ENCODE measurements around the gene DMGDH.

The DMGDH gene

GRCh38 chr5:79035237-79035636 lies 34.2 kb downstream of the DMGDH start:
- Histone ChIP-seq H3K9me3 (ENCODE audit: control insufficient read depth, low read length) (no peaks in the 10 kb centered on the region), H3K36me3 (ENCODE audit: control insufficient read depth, insufficient read depth, low read length) (no peaks in the 10 kb centered on the region), H3K27me3 (ENCODE audit: control insufficient read depth, insufficient read depth, low read length, poor library complexity, severe bottlenecking) (no peaks in the 10 kb centered on the region), H3K4me1 (ENCODE audit: control insufficient read depth, insufficient read depth, low read length) (no peaks in the 10 kb centered on the region), H3K27ac (ENCODE audit: insufficient read depth, low read depth, low read length, poor library complexity, severe bottlenecking) (no peak overlapping the region), H3K4me3 (ENCODE audit: insufficient read depth, low read depth, low read length) (no peak overlapping the region)
- WGBS, 2 experiments = 97 to 98% methylated on average over 3 of the region's 3 CpGs

DNA sequence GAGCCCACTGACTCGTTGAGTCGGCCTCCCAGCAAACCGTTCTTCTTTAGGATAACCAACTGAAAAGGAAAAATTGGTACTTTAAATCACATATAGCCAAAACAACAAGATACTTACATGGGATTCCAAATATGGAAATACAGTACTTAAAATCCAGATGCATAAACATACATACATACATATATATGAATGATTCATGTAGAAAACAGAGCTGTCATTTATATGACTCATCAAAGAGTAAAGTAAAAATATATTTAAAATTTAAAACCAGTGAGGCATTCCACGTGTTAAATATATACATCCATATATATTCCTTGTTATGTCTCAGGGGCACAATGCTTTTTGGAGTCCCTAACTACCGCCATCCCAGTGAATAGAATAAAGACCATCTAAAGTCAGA lies 36.7 kb downstream of the DMGDH start:
- 94 to 97% methylated on average over 5 of the region's 5 CpGs for WGBS, 2 experiments
- H3K4me1 ChIP-seq (ENCODE audit: control insufficient read depth, insufficient read depth, low read length) = no peaks in the 10 kb centered on the region
- no peak overlapping the region for H3K27ac ChIP-seq (ENCODE audit: insufficient read depth, low read depth, low read length, poor library complexity, severe bottlenecking)
- no peaks in the 10 kb centered on the region for H3K27me3 ChIP-seq (ENCODE audit: control insufficient read depth, insufficient read depth, low read length, poor library complexity, severe bottlenecking)
- H3K4me3 ChIP-seq (ENCODE audit: insufficient read depth, low read depth, low read length) = no peak overlapping the region
- H3K36me3 ChIP-seq (ENCODE audit: control insufficient read depth, insufficient read depth, low read length) = no peaks in the 10 kb centered on the region
- H3K9me3 ChIP-seq (ENCODE audit: control insufficient read depth, low read length) = no peaks in the 10 kb centered on the region

DNA sequence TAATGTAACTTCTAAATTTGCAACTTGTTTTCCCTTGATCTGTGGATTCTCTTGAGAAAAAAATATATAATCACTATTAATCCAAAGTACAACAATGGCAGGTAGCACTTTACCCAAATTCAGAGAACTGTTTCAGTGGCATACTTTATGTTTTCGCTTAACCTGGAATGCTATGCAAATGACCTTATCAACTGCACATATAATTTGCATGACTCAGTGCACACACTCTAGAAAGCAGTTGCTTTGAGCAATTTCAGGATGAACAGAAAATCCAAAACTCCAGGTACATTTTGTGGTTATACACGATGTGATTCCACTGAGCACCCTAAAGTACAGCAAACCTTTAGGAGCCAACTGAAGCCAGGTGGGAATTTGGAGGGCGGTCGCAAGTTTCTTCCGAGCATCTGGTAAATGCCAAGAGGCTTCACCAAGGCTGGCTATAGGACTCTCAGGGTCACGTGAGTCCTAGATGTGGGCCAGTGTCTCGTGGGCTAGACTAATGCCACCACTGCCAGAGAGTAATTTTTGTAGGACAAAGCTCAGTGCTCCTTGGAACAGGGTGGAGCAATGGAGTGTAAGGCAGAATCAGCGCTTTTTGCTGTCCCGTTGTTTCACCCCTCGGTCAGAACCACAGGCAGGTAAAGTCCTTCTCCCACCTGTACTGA lies 37.3 kb downstream of the DMGDH start:
- H3K4me3 ChIP-seq (ENCODE audit: insufficient read depth, low read depth, low read length) = no peak overlapping the region
- no peaks in the 10 kb centered on the region for H3K4me1 ChIP-seq (ENCODE audit: control insufficient read depth, insufficient read depth, low read length)
- 95% methylated on average over 10 of the region's 10 CpGs for WGBS, 2 experiments
- no peak overlapping the region for H3K27ac ChIP-seq (ENCODE audit: insufficient read depth, low read depth, low read length, poor library complexity, severe bottlenecking)
- H3K27me3 ChIP-seq (ENCODE audit: control insufficient read depth, insufficient read depth, low read length, poor library complexity, severe bottlenecking) = no peaks in the 10 kb centered on the region
- H3K36me3 ChIP-seq (ENCODE audit: control insufficient read depth, insufficient read depth, low read length) = no peaks in the 10 kb centered on the region
- no peaks in the 10 kb centered on the region for H3K9me3 ChIP-seq (ENCODE audit: control insufficient read depth, low read length)

DNA sequence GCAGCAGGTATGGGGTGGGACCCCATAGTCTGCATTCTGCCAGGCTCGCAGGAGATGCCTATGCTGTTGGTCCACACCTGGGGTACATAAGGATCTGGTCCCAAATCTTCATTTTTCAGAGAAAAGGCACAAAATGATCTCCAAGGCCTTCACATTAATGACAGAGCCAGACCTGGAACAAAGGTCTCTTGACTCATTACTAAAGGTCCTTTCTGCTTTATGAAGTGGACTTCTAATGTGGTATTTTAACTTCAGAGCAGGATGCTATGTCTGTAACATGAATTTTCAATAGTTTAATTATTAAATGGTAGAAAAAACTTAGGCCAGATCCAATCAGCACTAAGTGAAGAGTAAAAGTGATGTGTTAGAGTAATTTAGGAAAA lies 38.0 kb downstream of the DMGDH start:
- Histone ChIP-seq H3K9me3 (ENCODE audit: control insufficient read depth, low read length) (no peaks in the 10 kb centered on the region), H3K4me1 (ENCODE audit: control insufficient read depth, insufficient read depth, low read length) (no peaks in the 10 kb centered on the region), H3K4me3 (ENCODE audit: insufficient read depth, low read depth, low read length) (no peak overlapping the region), H3K27me3 (ENCODE audit: control insufficient read depth, insufficient read depth, low read length, poor library complexity, severe bottlenecking) (no peaks in the 10 kb centered on the region), H3K27ac (ENCODE audit: insufficient read depth, low read depth, low read length, poor library complexity, severe bottlenecking) (no peak overlapping the region), H3K36me3 (ENCODE audit: control insufficient read depth, insufficient read depth, low read length) (no peaks in the 10 kb centered on the region)
- WGBS, 2 experiments = 88 to 92% methylated on average over 1 of the region's 1 CpG

DNA sequence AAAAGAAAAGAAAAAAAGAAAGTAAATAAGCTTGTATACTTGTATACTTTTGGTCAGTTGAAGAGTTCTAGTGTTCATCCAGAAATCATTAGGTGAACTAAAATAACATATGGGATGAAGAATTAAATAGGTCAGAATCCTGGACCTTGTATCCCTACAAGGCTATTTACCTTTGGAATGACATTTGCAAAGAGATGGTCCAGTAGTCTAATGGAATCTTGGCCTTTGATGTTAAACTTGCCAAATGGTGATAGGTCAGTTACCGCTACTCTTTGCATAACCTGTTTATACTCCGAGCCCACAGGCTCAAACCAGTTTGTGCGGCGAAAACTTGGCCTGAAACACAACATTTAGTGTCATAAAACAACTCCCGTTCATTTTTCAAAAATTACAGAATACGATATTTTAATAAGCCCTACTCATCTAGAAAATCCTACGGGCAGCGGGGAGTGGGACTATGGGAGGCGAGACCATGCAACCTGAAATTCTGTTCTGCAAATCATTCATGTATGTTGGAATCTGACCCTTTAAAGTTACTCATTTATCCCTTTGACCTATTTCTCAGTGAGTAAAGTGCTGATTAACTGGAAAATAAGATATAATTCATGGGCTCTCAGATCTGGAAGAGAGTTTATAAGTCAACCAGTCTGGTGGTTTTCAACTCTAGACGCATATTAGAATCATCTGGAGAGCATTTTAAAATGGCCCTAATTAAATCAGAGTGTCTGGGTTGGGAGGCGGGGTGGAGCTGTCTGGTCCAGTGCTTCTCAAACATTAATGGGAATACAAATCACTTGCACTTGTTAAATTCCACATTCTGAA lies 38.6 kb downstream of the DMGDH start:
- Histone ChIP-seq H3K4me1 (ENCODE audit: control insufficient read depth, insufficient read depth, low read length) (no peaks in the 10 kb centered on the region), H3K36me3 (ENCODE audit: control insufficient read depth, insufficient read depth, low read length) (no peaks in the 10 kb centered on the region), H3K27ac (ENCODE audit: insufficient read depth, low read depth, low read length, poor library complexity, severe bottlenecking) (no peak overlapping the region), H3K4me3 (ENCODE audit: insufficient read depth, low read depth, low read length) (no peak overlapping the region), H3K9me3 (ENCODE audit: control insufficient read depth, low read length) (no peaks in the 10 kb centered on the region), H3K27me3 (ENCODE audit: control insufficient read depth, insufficient read depth, low read length, poor library complexity, severe bottlenecking) (no peaks in the 10 kb centered on the region)
- WGBS, 2 experiments = 93 to 95% methylated on average over 11 of the region's 11 CpGs

- Histone ChIP-seq H3K27me3 (ENCODE audit: control insufficient read depth, insufficient read depth, low read length, poor library complexity, severe bottlenecking) (no peaks in the 10 kb centered on the region), H3K4me3 (ENCODE audit: insufficient read depth, low read depth, low read length) (no peak overlapping the region), H3K36me3 (ENCODE audit: control insufficient read depth, insufficient read depth, low read length) (no peaks in the 10 kb centered on the region), H3K4me1 (ENCODE audit: control insufficient read depth, insufficient read depth, low read length) (peaks cover 15% of the 10 kb centered on the region), H3K9me3 (ENCODE audit: control insufficient read depth, low read length) (no peaks in the 10 kb centered on the region), H3K27ac (ENCODE audit: insufficient read depth, low read depth, low read length, poor library complexity, severe bottlenecking) (no peak overlapping the region)
- 10 to 11% methylated on average over 13 of the region's 13 CpGs for WGBS, 2 experiments
Observed at GRCh38 chr5:79025054-79025472, 44.4 kb downstream of the DMGDH start.

- Histone ChIP-seq H3K27me3 (ENCODE audit: control insufficient read depth, insufficient read depth, low read length, poor library complexity, severe bottlenecking) (no peaks in the 10 kb centered on the region), H3K4me1 (ENCODE audit: control insufficient read depth, insufficient read depth, low read length) (peaks cover 15% of the 10 kb centered on the region), H3K36me3 (ENCODE audit: control insufficient read depth, insufficient read depth, low read length) (no peaks in the 10 kb centered on the region), H3K4me3 (ENCODE audit: insufficient read depth, low read depth, low read length) (no peak overlapping the region), H3K27ac (ENCODE audit: insufficient read depth, low read depth, low read length, poor library complexity, severe bottlenecking) (no peak overlapping the region), H3K9me3 (ENCODE audit: control insufficient read depth, low read length) (no peaks in the 10 kb centered on the region)
- 83 to 91% methylated on average over 1 of the region's 1 CpG for WGBS, 2 experiments
Observed at GRCh38 chr5:79023947-79024346, 45.5 kb downstream of the DMGDH start.

DNA sequence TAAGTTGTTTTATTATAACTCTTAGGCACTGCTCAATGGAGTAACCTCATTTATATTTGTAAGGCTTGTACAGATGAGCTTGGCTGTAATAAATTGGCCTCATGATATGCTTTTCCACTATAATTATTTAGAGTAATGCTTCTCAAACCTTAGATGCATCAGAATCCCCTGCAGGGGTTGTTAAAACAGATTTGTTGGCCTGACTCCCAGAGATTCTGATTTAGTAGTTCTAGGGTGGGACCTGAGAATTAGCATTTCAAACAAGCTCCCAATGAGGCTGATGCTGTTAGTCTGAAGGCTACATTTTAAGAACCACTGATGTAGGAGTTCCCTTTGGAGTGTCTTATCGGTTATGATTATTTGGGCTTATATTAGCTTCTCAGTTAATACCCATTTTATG lies 46.1 kb downstream of the DMGDH start:
- Histone ChIP-seq H3K4me3 (ENCODE audit: insufficient read depth, low read depth, low read length) (no peak overlapping the region), H3K36me3 (ENCODE audit: control insufficient read depth, insufficient read depth, low read length) (no peaks in the 10 kb centered on the region), H3K4me1 (ENCODE audit: control insufficient read depth, insufficient read depth, low read length) (peaks cover 15% of the 10 kb centered on the region), H3K27ac (ENCODE audit: insufficient read depth, low read depth, low read length, poor library complexity, severe bottlenecking) (no peak overlapping the region), H3K9me3 (ENCODE audit: control insufficient read depth, low read length) (no peaks in the 10 kb centered on the region), H3K27me3 (ENCODE audit: control insufficient read depth, insufficient read depth, low read length, poor library complexity, severe bottlenecking) (no peaks in the 10 kb centered on the region)
- WGBS, 2 experiments = 88 to 89% methylated on average over 1 of the region's 1 CpG

- H3K9me3 ChIP-seq (ENCODE audit: control insufficient read depth, low read length) = no peaks in the 10 kb centered on the region
- WGBS, 2 experiments = 91 to 97% methylated on average over 1 of the region's 2 CpGs
- H3K27me3 ChIP-seq (ENCODE audit: control insufficient read depth, insufficient read depth, low read length, poor library complexity, severe bottlenecking) = no peaks in the 10 kb centered on the region
- H3K27ac ChIP-seq (ENCODE audit: insufficient read depth, low read depth, low read length, poor library complexity, severe bottlenecking) = no peak overlapping the region
- H3K36me3 ChIP-seq (ENCODE audit: control insufficient read depth, insufficient read depth, low read length) = no peaks in the 10 kb centered on the region
- no peak overlapping the region for H3K4me3 ChIP-seq (ENCODE audit: insufficient read depth, low read depth, low read length)
- peaks cover 15% of the 10 kb centered on the region for H3K4me1 ChIP-seq (ENCODE audit: control insufficient read depth, insufficient read depth, low read length)
Observed at GRCh38 chr5:79022771-79023170, 46.7 kb downstream of the DMGDH start.

GRCh38 chr5:79021753-79022152 lies 47.7 kb downstream of the DMGDH start:
- 41 to 54% methylated on average over 4 of the region's 4 CpGs for whole genome bisulfite sequencing, 2 experiments
- H3K4me1 ChIP-seq (ENCODE audit: control insufficient read depth, insufficient read depth, low read length) = peaks cover 15% of the 10 kb centered on the region
- H3K4me3 ChIP-seq (ENCODE audit: insufficient read depth, low read depth, low read length) = no peak overlapping the region
- no peaks in the 10 kb centered on the region for H3K27me3 ChIP-seq (ENCODE audit: control insufficient read depth, insufficient read depth, low read length, poor library complexity, severe bottlenecking)
- H3K36me3 ChIP-seq (ENCODE audit: control insufficient read depth, insufficient read depth, low read length) = no peaks in the 10 kb centered on the region
- no peaks in the 10 kb centered on the region for H3K9me3 ChIP-seq (ENCODE audit: control insufficient read depth, low read length)
- no peak overlapping the region for H3K27ac ChIP-seq (ENCODE audit: insufficient read depth, low read depth, low read length, poor library complexity, severe bottlenecking)

Data from ectodermal cell (in vitro differentiated cells).